ENCODE measurements around the gene ATP2A1. TPM values are rescaled to one million over a fixed set of nuclear protein-coding genes. Genes with fewer than 3 reads are reported as not detected.
A peak's percentile ranks its signal among the peaks of the same experiment; 100 is the strongest.

Gene ATP2A1
- total and polyA plus RNA-seq, 8 donors = 0.12 to 21.7 (median 1.1) TPM; not detected in 2

DNA sequence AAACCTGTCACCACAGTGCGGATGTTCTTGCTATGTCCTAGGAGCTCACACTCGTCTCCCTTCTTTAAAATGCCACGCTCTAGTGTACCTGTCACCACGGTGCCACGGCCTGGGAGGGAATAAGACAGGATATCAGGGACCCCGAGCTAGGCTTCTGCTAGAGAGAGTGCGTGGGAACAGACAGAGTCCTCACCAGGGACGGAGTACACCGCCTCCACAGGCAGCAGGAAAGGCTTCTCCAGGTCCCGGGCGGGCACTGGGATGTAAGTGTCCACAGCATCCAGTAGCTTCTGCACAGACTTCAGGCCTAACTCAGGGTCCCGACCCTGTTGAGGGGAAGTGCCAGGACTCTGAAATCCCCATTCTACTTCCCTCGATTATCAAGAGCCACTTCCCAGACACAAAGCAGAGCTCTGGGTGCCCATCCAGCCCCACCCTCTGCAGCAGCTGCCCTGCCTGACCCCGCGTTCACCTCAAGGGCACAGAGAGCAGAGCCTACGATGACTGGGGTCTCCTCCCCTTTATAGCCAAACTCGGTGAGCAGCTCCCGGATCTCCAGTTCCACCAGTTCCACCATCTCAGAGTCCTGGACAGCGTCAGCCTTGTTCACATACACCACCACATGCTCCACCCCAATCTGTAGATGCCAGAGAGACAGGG is 33.9 kb upstream of the ATP2A1 start:
- WGBS, 5 donors = 83 to 91% (median 89%) methylated on average over 19 of the region's 19 CpGs
- no peak for DNase-seq
- no peaks in the 10 kb centered on the region for H3K9me3 ChIP-seq
- no peak for TF ChIP-seq POLR2AphosphoS5 (IDR thresholded peaks at IDR 0.05)
- TF ChIP-seq, protein P1, sequence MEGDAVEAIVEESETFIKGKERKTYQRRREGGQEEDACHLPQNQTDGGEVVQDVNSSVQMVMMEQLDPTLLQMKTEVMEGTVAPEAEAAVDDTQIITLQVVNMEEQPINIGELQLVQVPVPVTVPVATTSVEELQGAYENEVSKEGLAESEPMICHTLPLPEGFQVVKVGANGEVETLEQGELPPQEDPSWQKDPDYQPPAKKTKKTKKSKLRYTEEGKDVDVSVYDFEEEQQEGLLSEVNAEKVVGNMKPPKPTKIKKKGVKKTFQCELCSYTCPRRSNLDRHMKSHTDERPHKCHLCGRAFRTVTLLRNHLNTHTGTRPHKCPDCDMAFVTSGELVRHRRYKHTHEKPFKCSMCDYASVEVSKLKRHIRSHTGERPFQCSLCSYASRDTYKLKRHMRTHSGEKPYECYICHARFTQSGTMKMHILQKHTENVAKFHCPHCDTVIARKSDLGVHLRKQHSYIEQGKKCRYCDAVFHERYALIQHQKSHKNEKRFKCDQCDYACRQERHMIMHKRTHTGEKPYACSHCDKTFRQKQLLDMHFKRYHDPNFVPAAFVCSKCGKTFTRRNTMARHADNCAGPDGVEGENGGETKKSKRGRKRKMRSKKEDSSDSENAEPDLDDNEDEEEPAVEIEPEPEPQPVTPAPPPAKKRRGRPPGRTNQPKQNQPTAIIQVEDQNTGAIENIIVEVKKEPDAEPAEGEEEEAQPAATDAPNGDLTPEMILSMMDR (IDR thresholded peaks at IDR 0.05) = no peak
- no peak for TF ChIP-seq EP300 (IDR thresholded peaks at IDR 0.05)
- no peak for TF ChIP-seq POLR2A (IDR thresholded peaks at IDR 0.05)
- H3K4me1 ChIP-seq = peaks cover 19 to 35% (median 32%) of the 10 kb centered on the region in 4 donors
- H3K27ac ChIP-seq = peak overlapping the region in 1 of 5 donors; percentile 82
- H3K4me3 ChIP-seq = peak overlapping the region in 1 of 4 donors; percentile 97
- peaks cover 27 to 45% (median 43%) of the 10 kb centered on the region in 4 donors for H3K36me3 ChIP-seq
- intact Hi-C loops (cut with DNase I; ENCODE audit: low total_unique reads) = no loop called here
- no peaks in the 10 kb centered on the region for H3K27me3 ChIP-seq

DNA sequence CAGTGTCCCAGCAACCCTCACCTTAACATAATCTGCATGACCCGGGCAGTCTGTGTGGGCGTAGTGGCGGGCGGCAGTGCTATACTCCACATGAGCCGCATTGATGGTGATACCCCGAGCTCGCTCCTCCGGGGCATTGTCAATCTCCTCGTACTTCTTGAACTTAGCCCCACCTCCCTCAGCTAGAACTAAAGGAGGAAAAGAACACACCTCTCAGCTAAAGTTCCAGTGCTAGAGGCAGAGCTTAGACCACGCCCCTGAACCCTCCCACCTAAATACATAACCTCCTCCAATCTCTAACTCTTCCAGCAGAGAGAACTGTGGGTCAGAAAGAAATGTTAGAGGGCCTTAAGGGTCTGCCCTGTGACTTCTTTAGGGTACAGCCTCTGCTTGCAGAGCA is 33.0 kb upstream of the ATP2A1 start:
- H3K27me3 ChIP-seq = no peaks in the 10 kb centered on the region
- intact Hi-C loops (cut with DNase I; ENCODE audit: low total_unique reads) = no loop called here
- DNase-seq = peak; percentile 61 to 85
- peaks cover 19 to 35% (median 32%) of the 10 kb centered on the region in 4 donors for H3K4me1 ChIP-seq
- peaks cover 27 to 45% (median 42%) of the 10 kb centered on the region in 4 donors for H3K36me3 ChIP-seq
- peak overlapping the region; percentile 95 to 98 (median 96) for H3K4me3 ChIP-seq
- peak overlapping the region; percentile 82 to 93 (median 89) for H3K27ac ChIP-seq
- no peaks in the 10 kb centered on the region for H3K9me3 ChIP-seq
- TF ChIP-seq POLR2A (IDR thresholded peaks at IDR 0.05) (no peak), POLR2AphosphoS5 (IDR thresholded peaks at IDR 0.05) (peak in 1 of 3 donors; percentile 20)
- WGBS, 5 donors = 16 to 38% (median 33%) methylated on average over 7 to 10 of the region's 10 CpGs

DNA sequence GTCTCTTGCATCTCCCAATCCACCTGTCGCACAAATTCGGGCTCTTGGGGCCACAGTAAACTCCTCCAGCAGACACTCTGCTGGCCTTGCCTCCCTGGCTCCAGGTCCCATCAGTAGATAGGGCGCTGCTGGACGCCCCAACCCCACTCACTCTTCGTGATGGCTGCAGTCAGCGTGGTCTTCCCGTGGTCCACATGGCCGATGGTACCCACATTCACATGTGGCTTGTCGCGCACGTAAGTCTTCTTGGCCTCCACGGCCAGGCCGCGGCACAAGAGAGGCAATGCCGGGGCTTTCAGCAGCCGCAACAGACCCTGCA is 32.6 kb upstream of the ATP2A1 start:
- TF ChIP-seq POLR2AphosphoS5 (IDR thresholded peaks at IDR 0.05) (no peak), POLR2A (IDR thresholded peaks at IDR 0.05) (no peak), EP300 (IDR thresholded peaks at IDR 0.05) (no peak)
- TF ChIP-seq, protein P1 (IDR thresholded peaks at IDR 0.05) = no peak
- Histone ChIP-seq H3K4me1 (peaks cover 19 to 35% (median 32%) of the 10 kb centered on the region in 4 donors), H3K9me3 (no peaks in the 10 kb centered on the region), H3K4me3 (peak overlapping the region; percentile 95 to 98 (median 96)), H3K27me3 (no peaks in the 10 kb centered on the region), H3K36me3 (peaks cover 27 to 43% (median 42%) of the 10 kb centered on the region in 4 donors), H3K27ac (peak overlapping the region; percentile 82 to 93 (median 89))
- WGBS, 5 donors = 0 to 2% (median 1%) methylated on average over 7 to 16 of the region's 16 CpGs
- intact Hi-C loops (cut with DNase I; ENCODE audit: low total_unique reads) = no loop called here
- DNase-seq = no peak

DNA sequence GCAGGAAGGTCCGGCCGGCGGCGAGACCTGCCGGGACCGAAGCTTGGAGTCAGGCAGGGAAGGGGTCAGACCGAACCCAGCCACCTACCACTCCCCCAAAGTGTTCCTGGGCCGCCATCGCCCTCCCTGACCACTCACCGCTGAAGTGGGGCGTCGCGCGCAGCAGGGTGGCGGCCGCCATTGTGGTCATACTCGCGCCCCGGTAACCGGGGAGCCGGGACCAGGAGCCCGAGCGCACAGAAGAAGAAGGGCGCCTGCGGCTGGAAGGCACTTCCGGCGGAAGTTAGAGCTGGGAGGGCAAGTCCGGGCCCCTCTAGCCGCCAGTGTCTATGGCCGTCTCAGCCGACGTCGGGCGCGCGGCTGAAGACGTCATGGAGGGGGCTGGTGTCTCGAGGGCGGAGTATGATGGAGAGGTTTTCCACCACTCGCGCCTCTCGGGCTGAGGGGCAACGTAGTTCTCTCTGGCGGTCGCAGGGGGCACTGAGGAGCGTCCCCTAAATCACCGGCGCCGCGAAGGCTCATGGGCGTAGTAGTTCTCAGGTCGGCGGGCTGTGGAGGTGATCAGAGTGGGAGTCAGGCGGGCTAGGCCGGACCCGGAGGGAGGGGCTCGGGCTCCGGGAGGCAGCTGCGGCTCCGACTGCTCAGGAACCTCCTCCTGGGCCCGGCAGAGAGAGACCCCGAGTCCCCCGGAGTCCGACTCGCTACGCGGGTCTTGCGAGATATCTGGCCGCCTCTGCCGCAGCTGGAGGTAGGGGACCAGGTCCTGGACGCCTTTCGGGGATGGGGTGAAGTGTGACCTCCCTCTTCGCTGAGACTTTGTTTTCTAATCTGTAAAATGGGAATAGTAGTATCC is 32.0 kb upstream of the ATP2A1 start, which contains the start of gene TUFM:
TUFM (minus strand) TSS at position 269 of the 853 bp plus-strand sequence; CDS start at position 190, 79 bp downstream.
- Histone ChIP-seq H3K4me1 (peaks cover 19 to 35% (median 32%) of the 10 kb centered on the region in 4 donors), H3K27me3 (no peaks in the 10 kb centered on the region), H3K9me3 (no peaks in the 10 kb centered on the region), H3K27ac (peak within 1 kb of the TSS; percentile 82 to 93 (median 89)), H3K4me3 (peak within 1 kb of the TSS; percentile 95 to 98 (median 96)), H3K36me3 (peaks cover 27 to 38% (median 37%) of the 10 kb centered on the region in 4 donors)
- 0 to 1% (median 0%) methylated on average over 15 to 73 of the region's 73 CpGs for WGBS, 5 donors
- DNase-seq = peak; percentile 96 to 100
- TF ChIP-seq, protein P1 (IDR thresholded peaks at IDR 0.05) = peak in 5 of 7 experiments; percentile 40 to 72 (median 59)
- no peak for TF ChIP-seq EP300 (IDR thresholded peaks at IDR 0.05)
- peak in 1 of 4 donors; percentile 6 for TF ChIP-seq POLR2A (IDR thresholded peaks at IDR 0.05)
- TF ChIP-seq POLR2AphosphoS5 (IDR thresholded peaks at IDR 0.05) = peak; percentile 63 to 92 (median 89)
- intact Hi-C loops (cut with DNase I; ENCODE audit: low total_unique reads) = no loop called here
